ENCODE results near the gene XXYLT1. TPM values are rescaled to one million over a fixed set of nuclear protein-coding genes. Genes with fewer than 3 reads are reported as not detected.

XXYLT1 gene
- total RNA-seq, 1 experiment from 2014 or later: 53.9 TPM

- CTCF ChIA-PET: no interaction called here
Measured at GRCh38 chr3:195096053-195096452, 174.9 kb downstream of the XXYLT1 start.

GRCh38 chr3:195095704-195096036 lies 175.3 kb downstream of the XXYLT1 start:
- ChIA-PET POLR2A (ENCODE audit: low non-redundant PET) (no interaction called here), CTCF (no interaction called here)
- no peak for DNase-seq (ENCODE audit: low spot score)
- Histone ChIP-seq H3K27me3 (replicated peaks; ENCODE audit: insufficient read depth, low read depth, low read length, poor library complexity) (no peaks in the 10 kb centered on the region), H3K9me3 (ENCODE audit: low read depth, low read length, poor library complexity, severe bottlenecking) (no peaks in the 10 kb centered on the region), H3K4me1 (ENCODE audit: insufficient read depth, low read length, poor library complexity, severe bottlenecking) (peaks cover 38% of the 10 kb centered on the region), H3K27ac (ENCODE audit: low read depth, low read length, poor library complexity, severe bottlenecking) (no peak overlapping the region), H3K36me3 (ENCODE audit: insufficient read depth, low read length, poor library complexity, severe bottlenecking) (no peaks in the 10 kb centered on the region), H3K4me3 (ENCODE audit: low read depth, low read length, poor library complexity, severe bottlenecking) (no peak overlapping the region)
- TF ChIP-seq CTCF (conservative IDR thresholded peaks at IDR 0.05; ENCODE audit: low read depth, low read length) (no peak), EZH2 (IDR thresholded peaks at IDR 0.05; ENCODE audit: borderline replicate concordance, low read depth, low read length, poor library complexity, severe bottlenecking) (no peak)
- intact Hi-C loops (cut with micrococcal nuclease; ENCODE audit: unreplicated experiment): no loop called here
- no TSS peak for BruUV-seq (replicated peaks)

More at GRCh38 chr3:195096053-195096452, 174.9 kb downstream of the XXYLT1 start:
- Histone ChIP-seq H3K9me3 (ENCODE audit: low read depth, low read length, poor library complexity, severe bottlenecking) (no peaks in the 10 kb centered on the region), H3K4me1 (ENCODE audit: insufficient read depth, low read length, poor library complexity, severe bottlenecking) (peaks cover 42% of the 10 kb centered on the region), H3K27me3 (replicated peaks; ENCODE audit: insufficient read depth, low read depth, low read length, poor library complexity) (no peaks in the 10 kb centered on the region), H3K27ac (ENCODE audit: low read depth, low read length, poor library complexity, severe bottlenecking) (no peak overlapping the region), H3K4me3 (ENCODE audit: low read depth, low read length, poor library complexity, severe bottlenecking) (no peak overlapping the region), H3K36me3 (ENCODE audit: insufficient read depth, low read length, poor library complexity, severe bottlenecking) (no peaks in the 10 kb centered on the region)
- TF ChIP-seq EZH2 (IDR thresholded peaks at IDR 0.05; ENCODE audit: borderline replicate concordance, low read depth, low read length, poor library complexity, severe bottlenecking) (no peak), CTCF (conservative IDR thresholded peaks at IDR 0.05; ENCODE audit: low read depth, low read length) (no peak)
- no peak for DNase-seq (ENCODE audit: low spot score)
- intact Hi-C loops (cut with micrococcal nuclease; ENCODE audit: unreplicated experiment): no loop called here
- BruUV-seq (replicated peaks): no TSS peak
- POLR2A ChIA-PET (ENCODE audit: low non-redundant PET): no interaction called here

- no TSS peak for BruUV-seq (replicated peaks)
- H3K27ac ChIP-seq (ENCODE audit: low read depth, low read length, poor library complexity, severe bottlenecking): peak overlapping the region; percentile 16
- peaks cover 33% of the 10 kb centered on the region for H3K4me1 ChIP-seq (ENCODE audit: insufficient read depth, low read length, poor library complexity, severe bottlenecking)
- ChIA-PET POLR2A (ENCODE audit: low non-redundant PET) (no interaction called here), CTCF (no interaction called here)
- H3K27me3 ChIP-seq (replicated peaks; ENCODE audit: insufficient read depth, low read depth, low read length, poor library complexity): no peaks in the 10 kb centered on the region
- no peaks in the 10 kb centered on the region for H3K9me3 ChIP-seq (ENCODE audit: low read depth, low read length, poor library complexity, severe bottlenecking)
- DNase-seq (ENCODE audit: low spot score): peak; percentile 67
- no peak overlapping the region for H3K4me3 ChIP-seq (ENCODE audit: low read depth, low read length, poor library complexity, severe bottlenecking)
- no peak for TF ChIP-seq CTCF (conservative IDR thresholded peaks at IDR 0.05; ENCODE audit: low read depth, low read length)
- no peak for TF ChIP-seq EZH2 (IDR thresholded peaks at IDR 0.05; ENCODE audit: borderline replicate concordance, low read depth, low read length, poor library complexity, severe bottlenecking)
- intact Hi-C loops (cut with micrococcal nuclease; ENCODE audit: unreplicated experiment): no loop called here
- H3K36me3 ChIP-seq (ENCODE audit: insufficient read depth, low read length, poor library complexity, severe bottlenecking): no peaks in the 10 kb centered on the region
Measured at GRCh38 chr3:195095035-195095703, 175.8 kb downstream of the XXYLT1 start.
